WTC11 (cell line): Measurements from ENCODE around the gene SH3BP4. TPM values are rescaled to one million over a fixed set of nuclear protein-coding genes. Genes with fewer than 3 reads are reported as not detected.

Source experiments
- ATAC-seq: fragments of 200-7000 bp; cut with Tn5 transposase; 2 replicates; pipeline ENCODE4 v1.10.0; 2021; ENCODE audit warnings: mild to moderate bottlenecking, moderate library complexity
- CTCF ChIA-PET: fragments of 300-600 bp; sonication (Branson Sonifier 250); formaldehyde crosslinking; loops from one replicate; lab custom pipeline; 2021; ENCODE audit warnings: antibody characterized with exemption; lab: Charles Lee
- POLR2A ChIA-PET: fragments of 350-600 bp; sonication (Branson Sonifier 250); formaldehyde crosslinking; loops from one replicate; lab custom pipeline; 2021; ENCODE audit warnings: antibody characterized with exemption; lab: Charles Lee
- DNase-seq: peaks from one replicate; pipeline ENCODE4 v3.0.0; 2021; ENCODE audit warnings: low spot score
- H3K27ac Mint-ChIP-seq: 2 replicates; pipeline ENCODE4 v1.8.0; 2021; ENCODE audit warnings: mixed read lengths
- H3K27me3 Mint-ChIP-seq: 2 replicates; pipeline ENCODE4 v1.8.0; 2021; ENCODE audit warnings: low read depth, mild to moderate bottlenecking, moderate library complexity, mixed read lengths
- H3K36me3 Mint-ChIP-seq: 2 replicates; pipeline ENCODE4 v1.8.0; 2021; ENCODE audit warnings: mixed read lengths
- H3K4me1 Mint-ChIP-seq: 2 replicates; pipeline ENCODE4 v1.8.0; 2022; ENCODE audit warnings: mixed read lengths
- H3K4me3 Mint-ChIP-seq: 2 replicates; pipeline ENCODE4 v1.8.0; 2021; ENCODE audit warnings: mild to moderate bottlenecking, moderate library complexity, mixed read lengths
- H3K9me3 Mint-ChIP-seq: 2 replicates; pipeline ENCODE4 v1.8.0; 2021; ENCODE audit warnings: mixed read lengths
- ETV6 ChIP-seq: sonication (generic); formaldehyde crosslinking; IDR thresholded peaks from 2 replicates; pipeline ENCODE4 v1.8.1; 2022; ENCODE audit warnings: mild to moderate bottlenecking, missing genetic modification reagents
- FOXJ3 ChIP-seq: sonication (generic); formaldehyde crosslinking; IDR thresholded peaks from 2 replicates; pipeline ENCODE4 v1.9.0; 2021; ENCODE audit warnings: missing genetic modification reagents, mild to moderate bottlenecking, borderline replicate concordance
- KAT7 ChIP-seq: sonication (generic); formaldehyde crosslinking; IDR thresholded peaks from 2 replicates; pipeline ENCODE4 v1.8.1; 2023; ENCODE audit warnings: missing genetic modification reagents, mild to moderate bottlenecking, borderline replicate concordance
- MYBL2 ChIP-seq: sonication (generic); formaldehyde crosslinking; IDR thresholded peaks from 2 replicates; pipeline ENCODE4 v1.8.1; 2023; ENCODE audit warnings: mild to moderate bottlenecking, moderate library complexity, missing genetic modification reagents
- NR1H2 ChIP-seq: sonication (generic); formaldehyde crosslinking; IDR thresholded peaks from 2 replicates; pipeline ENCODE4 v1.9.0; 2021; ENCODE audit warnings: mild to moderate bottlenecking, moderate library complexity, missing genetic modification reagents
- PRRX2 ChIP-seq: fragments of 250-450 bp; sonication (Bioruptor Pico); IDR thresholded peaks from 2 replicates; pipeline ENCODE4 v1.8.0; 2021; ENCODE audit warnings: mild to moderate bottlenecking
- TEAD1 ChIP-seq: sonication (generic); formaldehyde crosslinking; IDR thresholded peaks from 2 replicates; pipeline ENCODE4 v1.8.0; 2022; ENCODE audit warnings: mild to moderate bottlenecking, missing genetic modification reagents
- TP53 ChIP-seq: sonication (generic); formaldehyde crosslinking; IDR thresholded peaks from 2 replicates; pipeline ENCODE4 v1.8.1; 2023; ENCODE audit warnings: mild to moderate bottlenecking, missing genetic modification reagents
- ZNF317 ChIP-seq: sonication (generic); formaldehyde crosslinking; IDR thresholded peaks from 2 replicates; pipeline ENCODE4 v1.8.1; 2023; ENCODE audit warnings: low read depth, mild to moderate bottlenecking, moderate library complexity, missing genetic modification reagents, borderline replicate concordance
- ZNF416 ChIP-seq: fragments of 250-450 bp; sonication (Bioruptor Pico); IDR thresholded peaks from 2 replicates; pipeline ENCODE4 v1.9.0; 2021; ENCODE audit warnings: mild to moderate bottlenecking, inconsistent platforms
- total RNA-seq: library from RNA; stranded (reverse); gene quantifications from 3 replicates; pipeline ENCODE4 v1.2.3, GENCODE V29; 2021
- TF ChIP-seq, protein P1 (sequence below): fragments of 250-450 bp; sonication (Bioruptor Pico); IDR thresholded peaks from 2 replicates; pipeline ENCODE4 v1.9.0; 2021; ENCODE audit warnings: mild to moderate bottlenecking, borderline replicate concordance
- TF ChIP-seq, protein P2 (sequence below): fragments of 250-450 bp; sonication (Bioruptor Pico); IDR thresholded peaks from 2 replicates; pipeline ENCODE4 v1.9.0; 2021; ENCODE audit warnings: mild to moderate bottlenecking
- TF ChIP-seq, protein P3 (sequence below): sonication (generic); formaldehyde crosslinking; IDR thresholded peaks from 2 replicates; pipeline ENCODE4 v1.8.0; 2022; ENCODE audit warnings: missing genetic modification reagents
- TF ChIP-seq, protein P4 (sequence below): sonication (generic); formaldehyde crosslinking; IDR thresholded peaks from 2 replicates; pipeline ENCODE4 v1.8.1; 2023; ENCODE audit warnings: mild to moderate bottlenecking, missing genetic modification reagents, moderate library complexity
- TF ChIP-seq, protein P5 (sequence below): sonication (generic); formaldehyde crosslinking; IDR thresholded peaks from 2 replicates; pipeline ENCODE4 v1.8.0; 2022; ENCODE audit warnings: mild to moderate bottlenecking, missing genetic modification reagents
- TF ChIP-seq, protein P6 (sequence below): sonication (generic); formaldehyde crosslinking; IDR thresholded peaks from 2 replicates; pipeline ENCODE4 v1.8.1; 2022; ENCODE audit warnings: low read depth, missing genetic modification reagents, borderline replicate concordance

SH3BP4 gene
- total RNA-seq, 1 experiment from 2014 or later, result 44.4 TPM

DNA sequence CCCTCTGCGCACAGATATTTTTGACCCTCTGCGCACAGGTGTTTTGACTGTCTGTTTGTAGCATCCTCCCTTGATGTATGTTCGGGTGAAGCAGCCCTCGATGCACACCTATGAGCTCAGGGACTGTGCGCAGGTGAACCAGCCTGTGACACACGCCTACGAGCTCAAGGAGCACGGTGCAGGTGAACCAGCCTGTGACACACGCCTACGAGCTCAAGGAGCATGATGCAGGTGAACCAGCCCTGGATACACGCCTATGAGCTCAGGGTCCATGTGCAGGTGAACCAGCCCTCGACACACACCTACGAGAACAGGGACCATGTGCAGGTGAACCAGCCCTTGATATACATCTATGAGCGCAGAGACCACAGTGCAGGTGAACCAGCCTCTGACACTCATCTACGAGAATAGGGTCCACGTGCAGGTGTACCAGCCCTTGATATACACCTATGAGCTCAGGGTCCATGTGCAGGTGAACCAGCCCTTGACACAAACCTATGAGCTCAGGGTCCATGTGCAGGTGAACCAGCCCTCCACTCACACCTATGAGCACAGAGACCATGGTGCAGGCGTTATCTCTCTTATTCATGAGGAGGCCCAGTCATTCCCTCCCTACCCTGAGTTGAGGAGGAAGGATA lies 33.9 kb downstream of the SH3BP4 start:
- Mint-ChIP-seq H3K4me3 (no peak overlapping the region), H3K9me3 (peaks cover 7% of the 10 kb centered on the region; the same call in 1 of the 2 replicates), H3K27me3 (no peaks in the 10 kb centered on the region), H3K36me3 (peaks cover 7% of the 10 kb centered on the region), H3K27ac (no peak overlapping the region; the same call in 1 of the 2 replicates), H3K4me1 (peaks cover 65% of the 10 kb centered on the region)
- ChIA-PET POLR2A (no interaction called here), CTCF (no interaction called here)
- no peak for DNase-seq
- TF ChIP-seq, protein P1, sequence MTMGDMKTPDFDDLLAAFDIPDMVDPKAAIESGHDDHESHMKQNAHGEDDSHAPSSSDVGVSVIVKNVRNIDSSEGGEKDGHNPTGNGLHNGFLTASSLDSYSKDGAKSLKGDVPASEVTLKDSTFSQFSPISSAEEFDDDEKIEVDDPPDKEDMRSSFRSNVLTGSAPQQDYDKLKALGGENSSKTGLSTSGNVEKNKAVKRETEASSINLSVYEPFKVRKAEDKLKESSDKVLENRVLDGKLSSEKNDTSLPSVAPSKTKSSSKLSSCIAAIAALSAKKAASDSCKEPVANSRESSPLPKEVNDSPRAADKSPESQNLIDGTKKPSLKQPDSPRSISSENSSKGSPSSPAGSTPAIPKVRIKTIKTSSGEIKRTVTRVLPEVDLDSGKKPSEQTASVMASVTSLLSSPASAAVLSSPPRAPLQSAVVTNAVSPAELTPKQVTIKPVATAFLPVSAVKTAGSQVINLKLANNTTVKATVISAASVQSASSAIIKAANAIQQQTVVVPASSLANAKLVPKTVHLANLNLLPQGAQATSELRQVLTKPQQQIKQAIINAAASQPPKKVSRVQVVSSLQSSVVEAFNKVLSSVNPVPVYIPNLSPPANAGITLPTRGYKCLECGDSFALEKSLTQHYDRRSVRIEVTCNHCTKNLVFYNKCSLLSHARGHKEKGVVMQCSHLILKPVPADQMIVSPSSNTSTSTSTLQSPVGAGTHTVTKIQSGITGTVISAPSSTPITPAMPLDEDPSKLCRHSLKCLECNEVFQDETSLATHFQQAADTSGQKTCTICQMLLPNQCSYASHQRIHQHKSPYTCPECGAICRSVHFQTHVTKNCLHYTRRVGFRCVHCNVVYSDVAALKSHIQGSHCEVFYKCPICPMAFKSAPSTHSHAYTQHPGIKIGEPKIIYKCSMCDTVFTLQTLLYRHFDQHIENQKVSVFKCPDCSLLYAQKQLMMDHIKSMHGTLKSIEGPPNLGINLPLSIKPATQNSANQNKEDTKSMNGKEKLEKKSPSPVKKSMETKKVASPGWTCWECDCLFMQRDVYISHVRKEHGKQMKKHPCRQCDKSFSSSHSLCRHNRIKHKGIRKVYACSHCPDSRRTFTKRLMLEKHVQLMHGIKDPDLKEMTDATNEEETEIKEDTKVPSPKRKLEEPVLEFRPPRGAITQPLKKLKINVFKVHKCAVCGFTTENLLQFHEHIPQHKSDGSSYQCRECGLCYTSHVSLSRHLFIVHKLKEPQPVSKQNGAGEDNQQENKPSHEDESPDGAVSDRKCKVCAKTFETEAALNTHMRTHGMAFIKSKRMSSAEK, result no peak
- TF ChIP-seq ETV6 (no peak), TP53 (CRISPR knock-in tag) (no peak), PRRX2 (no peak), FOXJ3 (no peak), MYBL2 (CRISPR knock-in tag) (no peak), TEAD1 (no peak), ZNF317 (no peak), ZNF416 (CRISPR knock-in tag) (no peak), NR1H2 (no peak)
- TF ChIP-seq, protein P2, sequence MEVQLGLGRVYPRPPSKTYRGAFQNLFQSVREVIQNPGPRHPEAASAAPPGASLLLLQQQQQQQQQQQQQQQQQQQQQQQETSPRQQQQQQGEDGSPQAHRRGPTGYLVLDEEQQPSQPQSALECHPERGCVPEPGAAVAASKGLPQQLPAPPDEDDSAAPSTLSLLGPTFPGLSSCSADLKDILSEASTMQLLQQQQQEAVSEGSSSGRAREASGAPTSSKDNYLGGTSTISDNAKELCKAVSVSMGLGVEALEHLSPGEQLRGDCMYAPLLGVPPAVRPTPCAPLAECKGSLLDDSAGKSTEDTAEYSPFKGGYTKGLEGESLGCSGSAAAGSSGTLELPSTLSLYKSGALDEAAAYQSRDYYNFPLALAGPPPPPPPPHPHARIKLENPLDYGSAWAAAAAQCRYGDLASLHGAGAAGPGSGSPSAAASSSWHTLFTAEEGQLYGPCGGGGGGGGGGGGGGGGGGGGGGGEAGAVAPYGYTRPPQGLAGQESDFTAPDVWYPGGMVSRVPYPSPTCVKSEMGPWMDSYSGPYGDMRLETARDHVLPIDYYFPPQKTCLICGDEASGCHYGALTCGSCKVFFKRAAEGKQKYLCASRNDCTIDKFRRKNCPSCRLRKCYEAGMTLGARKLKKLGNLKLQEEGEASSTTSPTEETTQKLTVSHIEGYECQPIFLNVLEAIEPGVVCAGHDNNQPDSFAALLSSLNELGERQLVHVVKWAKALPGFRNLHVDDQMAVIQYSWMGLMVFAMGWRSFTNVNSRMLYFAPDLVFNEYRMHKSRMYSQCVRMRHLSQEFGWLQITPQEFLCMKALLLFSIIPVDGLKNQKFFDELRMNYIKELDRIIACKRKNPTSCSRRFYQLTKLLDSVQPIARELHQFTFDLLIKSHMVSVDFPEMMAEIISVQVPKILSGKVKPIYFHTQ (CRISPR knock-in tag), result no peak
- TF ChIP-seq, protein P3, sequence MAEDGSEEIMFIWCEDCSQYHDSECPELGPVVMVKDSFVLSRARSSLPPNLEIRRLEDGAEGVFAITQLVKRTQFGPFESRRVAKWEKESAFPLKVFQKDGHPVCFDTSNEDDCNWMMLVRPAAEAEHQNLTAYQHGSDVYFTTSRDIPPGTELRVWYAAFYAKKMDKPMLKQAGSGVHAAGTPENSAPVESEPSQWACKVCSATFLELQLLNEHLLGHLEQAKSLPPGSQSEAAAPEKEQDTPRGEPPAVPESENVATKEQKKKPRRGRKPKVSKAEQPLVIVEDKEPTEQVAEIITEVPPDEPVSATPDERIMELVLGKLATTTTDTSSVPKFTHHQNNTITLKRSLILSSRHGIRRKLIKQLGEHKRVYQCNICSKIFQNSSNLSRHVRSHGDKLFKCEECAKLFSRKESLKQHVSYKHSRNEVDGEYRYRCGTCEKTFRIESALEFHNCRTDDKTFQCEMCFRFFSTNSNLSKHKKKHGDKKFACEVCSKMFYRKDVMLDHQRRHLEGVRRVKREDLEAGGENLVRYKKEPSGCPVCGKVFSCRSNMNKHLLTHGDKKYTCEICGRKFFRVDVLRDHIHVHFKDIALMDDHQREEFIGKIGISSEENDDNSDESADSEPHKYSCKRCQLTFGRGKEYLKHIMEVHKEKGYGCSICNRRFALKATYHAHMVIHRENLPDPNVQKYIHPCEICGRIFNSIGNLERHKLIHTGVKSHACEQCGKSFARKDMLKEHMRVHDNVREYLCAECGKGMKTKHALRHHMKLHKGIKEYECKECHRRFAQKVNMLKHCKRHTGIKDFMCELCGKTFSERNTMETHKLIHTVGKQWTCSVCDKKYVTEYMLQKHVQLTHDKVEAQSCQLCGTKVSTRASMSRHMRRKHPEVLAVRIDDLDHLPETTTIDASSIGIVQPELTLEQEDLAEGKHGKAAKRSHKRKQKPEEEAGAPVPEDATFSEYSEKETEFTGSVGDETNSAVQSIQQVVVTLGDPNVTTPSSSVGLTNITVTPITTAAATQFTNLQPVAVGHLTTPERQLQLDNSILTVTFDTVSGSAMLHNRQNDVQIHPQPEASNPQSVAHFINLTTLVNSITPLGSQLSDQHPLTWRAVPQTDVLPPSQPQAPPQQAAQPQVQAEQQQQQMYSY (CRISPR knock-in tag), result no peak
- TF ChIP-seq, protein P4, sequence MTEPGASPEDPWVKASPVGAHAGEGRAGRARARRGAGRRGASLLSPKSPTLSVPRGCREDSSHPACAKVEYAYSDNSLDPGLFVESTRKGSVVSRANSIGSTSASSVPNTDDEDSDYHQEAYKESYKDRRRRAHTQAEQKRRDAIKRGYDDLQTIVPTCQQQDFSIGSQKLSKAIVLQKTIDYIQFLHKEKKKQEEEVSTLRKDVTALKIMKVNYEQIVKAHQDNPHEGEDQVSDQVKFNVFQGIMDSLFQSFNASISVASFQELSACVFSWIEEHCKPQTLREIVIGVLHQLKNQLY (CRISPR knock-in tag), result no peak
- no peak for ATAC-seq

DNA sequence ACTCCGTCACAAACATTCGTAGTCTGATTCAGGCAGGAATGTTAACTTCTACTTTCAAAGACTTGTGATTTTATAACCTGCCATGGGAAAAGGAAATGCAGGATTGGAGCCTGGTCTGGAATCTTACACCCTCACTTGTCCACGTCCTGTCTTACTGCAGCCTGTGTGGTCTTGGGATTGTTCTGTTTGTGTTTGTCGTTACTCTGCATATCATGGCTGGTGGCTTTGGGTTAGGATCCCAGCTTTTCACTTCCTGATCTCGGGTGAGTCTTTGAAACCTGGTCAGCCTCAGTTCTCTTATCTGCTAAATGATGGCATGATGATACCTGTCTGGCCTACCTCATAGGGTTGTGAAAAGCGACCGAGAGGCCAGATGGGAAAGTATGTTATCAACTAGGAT lies 34.6 kb downstream of the SH3BP4 start:
- ChIA-PET POLR2A (no interaction called here), CTCF (no interaction called here)
- DNase-seq (no peak), ATAC-seq (no peak)
- no peaks in the 10 kb centered on the region for H3K27me3 Mint-ChIP-seq
- peaks cover 58% of the 10 kb centered on the region for H3K4me1 Mint-ChIP-seq
- H3K36me3 Mint-ChIP-seq, result peaks cover 7% of the 10 kb centered on the region; the same call in 1 of the 2 replicates
- H3K9me3 Mint-ChIP-seq, result peaks cover 7% of the 10 kb centered on the region; the same call in 1 of the 2 replicates
- no peak overlapping the region for H3K4me3 Mint-ChIP-seq
- TF ChIP-seq, protein P5, sequence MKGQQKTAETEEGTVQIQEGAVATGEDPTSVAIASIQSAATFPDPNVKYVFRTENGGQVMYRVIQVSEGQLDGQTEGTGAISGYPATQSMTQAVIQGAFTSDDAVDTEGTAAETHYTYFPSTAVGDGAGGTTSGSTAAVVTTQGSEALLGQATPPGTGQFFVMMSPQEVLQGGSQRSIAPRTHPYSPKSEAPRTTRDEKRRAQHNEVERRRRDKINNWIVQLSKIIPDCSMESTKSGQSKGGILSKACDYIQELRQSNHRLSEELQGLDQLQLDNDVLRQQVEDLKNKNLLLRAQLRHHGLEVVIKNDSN, result no peak
- TF ChIP-seq, protein P6, sequence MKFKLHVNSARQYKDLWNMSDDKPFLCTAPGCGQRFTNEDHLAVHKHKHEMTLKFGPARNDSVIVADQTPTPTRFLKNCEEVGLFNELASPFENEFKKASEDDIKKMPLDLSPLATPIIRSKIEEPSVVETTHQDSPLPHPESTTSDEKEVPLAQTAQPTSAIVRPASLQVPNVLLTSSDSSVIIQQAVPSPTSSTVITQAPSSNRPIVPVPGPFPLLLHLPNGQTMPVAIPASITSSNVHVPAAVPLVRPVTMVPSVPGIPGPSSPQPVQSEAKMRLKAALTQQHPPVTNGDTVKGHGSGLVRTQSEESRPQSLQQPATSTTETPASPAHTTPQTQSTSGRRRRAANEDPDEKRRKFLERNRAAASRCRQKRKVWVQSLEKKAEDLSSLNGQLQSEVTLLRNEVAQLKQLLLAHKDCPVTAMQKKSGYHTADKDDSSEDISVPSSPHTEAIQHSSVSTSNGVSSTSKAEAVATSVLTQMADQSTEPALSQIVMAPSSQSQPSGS (CRISPR knock-in tag), result no peak
- no peak for TF ChIP-seq KAT7
- H3K27ac Mint-ChIP-seq, result no peak overlapping the region
